Measurements from ENCODE around the gene PHACTR2.

PHACTR2 gene

DNA sequence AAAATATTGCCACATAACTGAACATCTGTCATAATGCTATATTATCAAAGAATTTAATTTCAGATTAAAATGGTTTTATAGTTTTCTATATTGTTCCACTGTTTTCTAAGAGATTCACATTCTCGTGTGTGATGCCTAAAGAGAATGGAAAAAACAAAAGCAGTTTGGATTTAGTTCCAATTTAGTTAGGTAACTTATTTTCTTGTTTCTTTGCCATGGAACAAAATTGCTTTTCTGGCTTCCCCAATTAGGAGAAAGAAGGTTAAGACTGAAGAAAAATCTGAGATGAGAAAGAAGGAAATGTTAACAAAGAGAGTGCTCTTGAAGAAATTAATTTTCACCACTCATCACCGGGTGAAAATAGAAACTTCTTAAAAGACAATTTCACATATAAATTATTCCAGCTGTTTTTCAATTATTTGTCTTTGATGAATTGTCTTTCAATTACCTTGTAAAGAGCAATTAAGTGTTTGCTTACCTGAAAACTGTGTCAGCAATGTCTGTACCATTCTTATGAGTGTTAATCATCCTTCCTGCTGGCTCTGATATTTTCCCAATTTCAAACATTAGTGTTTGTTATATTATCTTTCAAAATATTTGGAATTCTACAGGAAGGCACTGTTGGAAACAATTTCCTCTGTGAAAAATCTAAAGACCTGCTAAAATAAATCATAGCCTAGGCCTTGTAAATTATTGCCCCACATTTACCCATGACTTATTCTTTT lies 19.5 kb downstream of the PHACTR2 start:
- Mint-ChIP-seq H3K9me3 (no peaks in the 10 kb centered on the region), H3K4me1 (peaks cover 69% of the 10 kb centered on the region), H3K4me3 (no peak overlapping the region), H3K27ac (peak overlapping the region; percentile 85 to 89 (median 86)), H3K36me3 (ENCODE audit: low read depth) (peaks cover 8% of the 10 kb centered on the region), H3K27me3 (ENCODE audit: low read depth) (no peaks in the 10 kb centered on the region)
- no peak for TF ChIP-seq CTCF (IDR thresholded peaks at IDR 0.05; ENCODE audit: unreplicated experiment in 3 of 3)

DNA sequence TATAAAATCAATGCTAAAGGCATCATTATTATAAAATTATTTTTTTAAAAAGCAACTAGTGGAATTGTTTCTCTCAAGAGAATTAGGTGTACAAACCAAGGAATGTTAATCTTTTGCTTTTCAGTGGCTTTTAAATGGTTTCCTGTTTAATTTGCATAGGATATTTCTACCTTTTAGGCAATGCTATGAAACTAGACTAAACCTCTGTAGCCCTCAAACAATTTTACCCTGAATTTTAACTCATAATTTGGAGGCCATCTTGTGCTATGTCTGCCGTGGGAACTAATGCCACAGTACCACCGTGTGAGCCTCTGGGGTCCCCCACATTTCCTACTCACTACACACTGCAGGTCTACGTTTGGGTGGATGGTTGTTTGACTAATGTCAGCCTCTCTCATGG lies 20.6 kb downstream of the PHACTR2 start:
- Mint-ChIP-seq H3K27me3 (ENCODE audit: low read depth) (no peaks in the 10 kb centered on the region), H3K9me3 (no peaks in the 10 kb centered on the region), H3K4me1 (peaks cover 67% of the 10 kb centered on the region), H3K27ac (peak overlapping the region; percentile 75 to 96 (median 95)), H3K4me3 (no peak overlapping the region), H3K36me3 (ENCODE audit: low read depth) (peaks cover 8% of the 10 kb centered on the region)
- TF ChIP-seq CTCF (IDR thresholded peaks at IDR 0.05; ENCODE audit: unreplicated experiment in 3 of 3), result no peak

DNA sequence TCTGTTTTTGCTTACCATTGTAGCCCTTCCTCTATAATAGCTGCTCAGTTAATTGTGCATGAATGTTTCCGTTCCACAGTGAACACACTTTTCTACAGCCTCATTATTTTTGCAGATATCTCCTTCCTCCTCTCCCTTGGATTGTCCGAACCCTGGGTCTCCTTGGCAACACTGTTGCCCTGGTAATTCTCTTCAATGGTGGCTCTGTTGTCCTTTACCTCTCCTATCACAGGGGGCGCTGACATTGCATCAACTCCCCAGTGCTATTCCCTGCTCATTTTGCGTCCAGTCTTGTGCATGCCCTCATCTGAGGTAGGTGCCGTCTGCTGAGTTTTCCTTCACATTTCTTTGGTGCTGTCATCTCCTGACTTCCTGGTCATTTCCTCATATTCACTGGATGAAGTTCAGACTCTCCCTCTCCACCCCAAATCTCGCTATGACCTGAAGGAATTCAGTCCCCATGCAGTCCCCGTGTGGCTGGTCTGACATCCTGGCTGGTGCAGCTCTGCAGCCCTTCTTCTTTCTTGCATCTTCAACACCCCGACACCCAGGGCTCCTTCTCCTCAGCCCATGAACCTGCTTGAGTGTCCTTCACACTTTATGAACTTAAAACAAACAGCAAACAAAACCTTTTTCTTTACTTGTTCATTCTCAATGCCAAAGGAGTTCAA lies 21.1 kb downstream of the PHACTR2 start:
- TF ChIP-seq CTCF (IDR thresholded peaks at IDR 0.05; ENCODE audit: unreplicated experiment in 3 of 3), result no peak
- peaks cover 8% of the 10 kb centered on the region for H3K36me3 Mint-ChIP-seq (ENCODE audit: low read depth)
- H3K9me3 Mint-ChIP-seq, result no peaks in the 10 kb centered on the region
- H3K4me1 Mint-ChIP-seq, result peaks cover 69% of the 10 kb centered on the region
- no peak overlapping the region for H3K4me3 Mint-ChIP-seq
- H3K27ac Mint-ChIP-seq, result peak overlapping the region; percentile 75 to 96 (median 95)
- H3K27me3 Mint-ChIP-seq (ENCODE audit: low read depth), result no peaks in the 10 kb centered on the region

DNA sequence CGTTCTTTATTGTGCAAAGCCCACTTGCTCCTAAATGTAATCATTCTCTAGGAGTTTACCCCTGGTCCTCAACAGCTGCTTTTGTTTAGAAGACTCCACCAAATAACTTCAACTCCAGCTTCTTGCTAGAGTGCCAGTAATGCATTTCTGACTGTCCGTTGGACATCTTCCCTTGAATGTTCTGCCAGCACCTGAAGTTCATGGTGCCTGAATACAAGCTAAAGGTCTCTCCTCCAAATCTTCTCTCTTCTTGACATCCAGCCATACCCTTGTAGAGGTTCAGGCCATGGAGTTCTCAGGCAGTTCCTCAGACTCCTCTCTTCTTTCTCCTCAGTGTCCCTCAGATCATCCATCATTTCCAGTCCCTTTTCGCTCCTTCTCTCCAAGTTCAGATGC lies 21.7 kb downstream of the PHACTR2 start:
- H3K4me3 Mint-ChIP-seq, result no peak overlapping the region
- no peak for TF ChIP-seq CTCF (IDR thresholded peaks at IDR 0.05; ENCODE audit: unreplicated experiment in 3 of 3)
- H3K9me3 Mint-ChIP-seq, result no peaks in the 10 kb centered on the region
- peaks cover 66% of the 10 kb centered on the region for H3K4me1 Mint-ChIP-seq
- no peaks in the 10 kb centered on the region for H3K27me3 Mint-ChIP-seq (ENCODE audit: low read depth)
- H3K36me3 Mint-ChIP-seq (ENCODE audit: low read depth), result peaks cover 11% of the 10 kb centered on the region
- peak overlapping the region; percentile 75 to 96 (median 95) for H3K27ac Mint-ChIP-seq

DNA sequence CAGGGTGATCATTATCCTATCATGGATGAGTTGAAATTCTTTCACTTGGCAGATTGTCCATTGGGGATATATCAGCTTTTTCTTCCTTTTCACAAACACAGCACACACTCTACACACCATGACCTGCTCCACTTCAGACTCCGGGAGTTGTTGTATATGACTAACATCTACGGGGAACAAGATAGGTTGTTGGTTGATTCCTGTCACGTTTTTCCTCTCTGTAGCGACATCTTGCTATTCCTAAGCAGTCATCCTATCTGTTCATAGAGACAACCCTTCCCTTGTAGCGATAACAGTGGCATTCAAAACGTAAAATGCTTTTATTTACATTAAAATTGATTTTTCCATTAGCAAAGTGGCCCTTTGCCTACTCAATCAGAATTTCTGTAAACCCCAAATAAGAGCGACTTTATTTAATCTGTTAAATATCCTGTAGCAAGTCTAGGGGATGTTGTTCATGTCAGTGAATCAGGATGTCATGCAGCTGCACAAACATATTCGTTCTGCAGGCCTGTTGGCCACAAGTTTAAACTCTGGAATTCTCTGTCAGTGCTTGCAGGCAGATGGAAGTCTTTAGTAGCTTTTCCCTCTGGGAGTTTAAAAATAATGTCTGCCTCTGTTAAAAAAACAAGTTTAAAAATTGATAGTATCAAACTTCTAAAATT lies 23.1 kb downstream of the PHACTR2 start:
- no peak for TF ChIP-seq CTCF (IDR thresholded peaks at IDR 0.05; ENCODE audit: unreplicated experiment in 3 of 3)
- H3K4me3 Mint-ChIP-seq, result peak overlapping the region; percentile 1 to 28 (median 15)
- peaks cover 18% of the 10 kb centered on the region for H3K36me3 Mint-ChIP-seq (ENCODE audit: low read depth)
- no peaks in the 10 kb centered on the region for H3K9me3 Mint-ChIP-seq
- H3K27ac Mint-ChIP-seq, result peak overlapping the region; percentile 95 to 99 (median 96)
- H3K4me1 Mint-ChIP-seq, result peaks cover 56% of the 10 kb centered on the region
- no peaks in the 10 kb centered on the region for H3K27me3 Mint-ChIP-seq (ENCODE audit: low read depth)

All from nephron (organoid).